Erythroblast (primary cell): ENCODE data around the gene EPN1.

Experiments used
- GATA1 ChIP-seq: IDR thresholded peaks from 2 replicates; pipeline ENCODE4 v1.6.1; 2011; ENCODE audit warnings: low read depth, mild to moderate bottlenecking, control low read depth, low read length, moderate library complexity
- POLR2A ChIP-seq: IDR thresholded peaks from 2 replicates; pipeline ENCODE4 v1.6.1; 2011; ENCODE audit warnings: mild to moderate bottlenecking, low read length

GRCh38 chr19:55717251-55717650 lies 42.2 kb downstream of the EPN1 start:
- TF ChIP-seq POLR2A: no peak
- TF ChIP-seq GATA1: no peak
